HepG2 (cell line): ENCODE data around the gene ALPI. TPM values are rescaled to one million over a fixed set of nuclear protein-coding genes. Genes with fewer than 3 reads are reported as not detected.
A peak's percentile ranks its signal among the peaks of the same experiment; 100 is the strongest.
"Not testable (repeated sequence)": the region's sequence is repeated elsewhere in the genome, so short reads cannot be mapped to it uniquely, and the experiment has no call there.

Experiments
- HNRNPL ChIP-seq: fragments of 200-400 bp; formaldehyde crosslinking; IDR thresholded peaks from 2 replicates; pipeline ENCODE4 v1.6.1; 2017; ENCODE audit warnings: mild to moderate bottlenecking, low read depth, low read length
- KMT2A ChIP-seq: sonication (generic); formaldehyde crosslinking; IDR thresholded peaks from 2 replicates; pipeline ENCODE4 v1.4.0; 2020; ENCODE audit warnings: missing genetic modification reagents
- NR2F6 ChIP-seq, 2 experiments: IDR thresholded peaks; 2 replicates each; pipeline ENCODE4 v1.6.1; 2016; ENCODE audit warnings: antibody characterized with exemption in 1 of 2, mild to moderate bottlenecking in 1 of 2
- RAD21 ChIP-seq: fragments of 450-650 bp; formaldehyde crosslinking; IDR thresholded peaks from 2 replicates; pipeline ENCODE4 v1.5.0; 2020; ENCODE audit warnings: mild to moderate bottlenecking
- SMAD1 ChIP-seq: sonication (generic); formaldehyde crosslinking; IDR thresholded peaks from 2 replicates; pipeline ENCODE4 v1.4.0; 2020; ENCODE audit warnings: missing genetic modification reagents, low read depth, mild to moderate bottlenecking, borderline replicate concordance
- SPEN ChIP-seq: sonication (generic); formaldehyde crosslinking; IDR thresholded peaks from 2 replicates; pipeline ENCODE4 v1.5.1; 2020; ENCODE audit warnings: low read depth, mild to moderate bottlenecking, missing genetic modification reagents
- ZNF770 ChIP-seq: sonication (generic); formaldehyde crosslinking; IDR thresholded peaks from 2 replicates; pipeline ENCODE4 v1.5.0; 2020; ENCODE audit warnings: mild to moderate bottlenecking, missing genetic modification reagents
- polyA plus RNA-seq, 8 experiments: library from polyadenylated mRNA; depleted of rRNA in 3 of 8; stranded (reverse) in 7 of 8; unstranded in 1 of 8; fragments of >200 nt; fragmentation: Illumina TruSeq in 4 of 8; extraction: Trizol in 4 of 8; gene quantifications; 2 replicates each; pipeline versions ENCODE4 v1.2.1 to v1.2.3, GENCODE V29; 2011 to 2016; ENCODE audit warnings: low read depth in 4 of 8, missing spikeins in 1 of 8, mixed read lengths in 1 of 8; ENCODE audit not compliant: insufficient read depth in 1 of 8
- total RNA-seq, 5 experiments: library from RNA; depleted of rRNA; stranded (reverse); fragments of >200 nt; fragmentation: Illumina TruSeq; extraction: Trizol; gene quantifications; 2 replicates each; pipeline ENCODE4 v1.2.3, GENCODE V29; 2016; ENCODE audit warnings: low read depth in 1 of 5
- TF ChIP-seq, protein P1 (sequence below): sonication (generic); formaldehyde crosslinking; IDR thresholded peaks from 2 replicates; pipeline ENCODE4 v1.5.1; 2020; ENCODE audit warnings: mild to moderate bottlenecking, moderate library complexity, missing genetic modification reagents

Gene ALPI
- total and polyA plus RNA-seq, 2 of the 13 experiments (the other 11 are each of a cell fraction or from before 2014, with no cell fraction given): not detected

DNA sequence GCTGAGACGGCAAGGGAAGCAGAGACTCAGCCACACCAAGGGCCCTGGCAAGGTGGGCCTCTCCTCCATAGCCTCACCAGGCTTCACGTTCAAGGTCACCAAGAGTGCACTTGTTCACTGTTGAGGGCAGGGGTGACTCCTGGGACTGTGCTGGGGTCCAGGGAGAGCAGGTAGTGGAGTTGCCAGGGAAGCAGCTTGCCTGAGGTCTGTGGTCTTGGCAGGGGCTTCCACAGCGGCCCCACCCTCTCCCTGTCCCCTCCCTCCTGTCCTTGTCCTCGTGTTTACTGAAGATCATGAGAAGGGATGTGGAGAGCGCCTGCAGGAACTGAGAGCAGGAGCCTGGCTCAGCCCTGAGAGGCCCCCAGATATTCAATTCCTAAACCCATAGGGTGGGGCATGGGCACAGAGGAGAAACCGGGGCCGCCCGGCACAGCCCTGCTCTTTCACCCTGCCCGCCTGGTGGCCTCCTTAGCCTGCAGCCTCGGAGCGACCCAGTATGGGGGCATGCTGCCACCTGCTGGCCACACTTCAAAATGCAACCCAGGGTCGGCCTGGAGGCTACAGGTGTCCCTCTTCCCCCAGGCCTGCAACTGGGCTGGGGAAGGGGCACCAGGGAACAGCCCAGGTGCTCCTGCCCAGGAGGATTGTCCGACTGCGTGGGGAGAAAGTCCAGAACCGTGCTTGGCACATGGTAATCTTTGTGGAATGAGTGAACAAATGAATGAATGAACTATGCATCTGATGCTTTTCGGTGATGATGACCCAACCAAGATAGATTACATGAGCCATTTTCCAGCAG, 15.5 kb upstream of the ALPI start (continued):
- TF ChIP-seq, protein P1, sequence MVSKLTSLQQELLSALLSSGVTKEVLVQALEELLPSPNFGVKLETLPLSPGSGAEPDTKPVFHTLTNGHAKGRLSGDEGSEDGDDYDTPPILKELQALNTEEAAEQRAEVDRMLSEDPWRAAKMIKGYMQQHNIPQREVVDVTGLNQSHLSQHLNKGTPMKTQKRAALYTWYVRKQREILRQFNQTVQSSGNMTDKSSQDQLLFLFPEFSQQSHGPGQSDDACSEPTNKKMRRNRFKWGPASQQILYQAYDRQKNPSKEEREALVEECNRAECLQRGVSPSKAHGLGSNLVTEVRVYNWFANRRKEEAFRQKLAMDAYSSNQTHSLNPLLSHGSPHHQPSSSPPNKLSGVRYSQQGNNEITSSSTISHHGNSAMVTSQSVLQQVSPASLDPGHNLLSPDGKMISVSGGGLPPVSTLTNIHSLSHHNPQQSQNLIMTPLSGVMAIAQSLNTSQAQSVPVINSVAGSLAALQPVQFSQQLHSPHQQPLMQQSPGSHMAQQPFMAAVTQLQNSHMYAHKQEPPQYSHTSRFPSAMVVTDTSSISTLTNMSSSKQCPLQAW (CRISPR knock-in tag): peak; percentile 47; the same call in 1 of the 2 replicates
- TF ChIP-seq HNRNPL (peak; percentile 69; the same call in 1 of the 2 replicates), ZNF770 (CRISPR knock-in tag) (peak; percentile 42; the same call in 1 of the 2 replicates), KMT2A (CRISPR knock-in tag) (0 out of 2 replicates have a peak, but pooled peaks have one; percentile 32), RAD21 (peak; percentile 93), SMAD1 (peak; percentile 17; the same call in 1 of the 2 replicates), SPEN (CRISPR knock-in tag) (0 out of 2 replicates have a peak, but pooled peaks have one; percentile 8), NR2F6 (CRISPR knock-in tag; IDR thresholded peaks at IDR 0.05) (peak; percentile 57; the same call in 1 of the 2 replicates)
- not testable (repeated sequence) for TF ChIP-seq NR2F6 (IDR thresholded peaks at IDR 0.05)
